ENCODE data around the gene PRR23E.

DNA sequence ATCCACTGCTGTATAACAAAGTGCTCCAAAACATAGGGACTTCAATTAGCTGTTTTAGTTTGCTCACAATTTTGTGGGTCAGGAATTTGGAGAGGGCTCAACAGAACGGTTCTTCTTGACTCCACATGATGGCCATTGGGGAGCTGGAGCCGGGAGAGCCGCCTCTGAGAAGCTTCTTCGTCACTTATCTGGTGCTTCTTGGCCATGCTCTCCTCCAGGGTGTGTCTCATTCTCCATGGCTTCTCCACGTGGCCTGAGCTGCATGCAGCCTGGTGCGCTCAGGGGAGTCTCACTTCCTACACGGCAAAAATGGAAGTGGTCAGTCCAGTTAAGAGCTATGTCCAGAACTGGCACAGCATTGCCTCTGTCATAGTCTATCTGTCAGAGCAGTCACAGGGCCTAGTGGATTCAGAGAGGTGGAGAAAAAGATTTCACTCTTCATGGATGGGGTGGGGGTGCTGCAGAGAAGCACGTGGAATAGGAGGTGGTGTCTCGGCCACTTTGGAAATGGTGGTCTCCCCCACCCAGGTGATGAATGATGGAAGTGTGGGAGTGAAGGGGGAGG lies 26.3 kb upstream of the PRR23E start:
- TF ChIP-seq, protein P1, sequence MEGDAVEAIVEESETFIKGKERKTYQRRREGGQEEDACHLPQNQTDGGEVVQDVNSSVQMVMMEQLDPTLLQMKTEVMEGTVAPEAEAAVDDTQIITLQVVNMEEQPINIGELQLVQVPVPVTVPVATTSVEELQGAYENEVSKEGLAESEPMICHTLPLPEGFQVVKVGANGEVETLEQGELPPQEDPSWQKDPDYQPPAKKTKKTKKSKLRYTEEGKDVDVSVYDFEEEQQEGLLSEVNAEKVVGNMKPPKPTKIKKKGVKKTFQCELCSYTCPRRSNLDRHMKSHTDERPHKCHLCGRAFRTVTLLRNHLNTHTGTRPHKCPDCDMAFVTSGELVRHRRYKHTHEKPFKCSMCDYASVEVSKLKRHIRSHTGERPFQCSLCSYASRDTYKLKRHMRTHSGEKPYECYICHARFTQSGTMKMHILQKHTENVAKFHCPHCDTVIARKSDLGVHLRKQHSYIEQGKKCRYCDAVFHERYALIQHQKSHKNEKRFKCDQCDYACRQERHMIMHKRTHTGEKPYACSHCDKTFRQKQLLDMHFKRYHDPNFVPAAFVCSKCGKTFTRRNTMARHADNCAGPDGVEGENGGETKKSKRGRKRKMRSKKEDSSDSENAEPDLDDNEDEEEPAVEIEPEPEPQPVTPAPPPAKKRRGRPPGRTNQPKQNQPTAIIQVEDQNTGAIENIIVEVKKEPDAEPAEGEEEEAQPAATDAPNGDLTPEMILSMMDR (IDR thresholded peaks at IDR 0.05), result no peak
- TF ChIP-seq ZFX (IDR thresholded peaks at IDR 0.05; ENCODE audit: borderline replicate concordance), result no peak

Measured in 22Rv1 (cell line).